Measurements from ENCODE around the gene CCR4.
"Not testable (repeated sequence)": the region's sequence is repeated elsewhere in the genome, so short reads cannot be mapped to it uniquely, and the experiment has no call there.

Gene CCR4

GRCh38 chr3:32951410-32951811 is at the start of gene CCR4:
Gene CCR4, plus strand, starts transcription at chr3:32951644. Its CDS starts 1,779 bp downstream, at chr3:32953423.
- no peak for DNase-seq (ENCODE audit: low read depth)

GRCh38 chr3:32902887-32903371 is 48.5 kb upstream of the CCR4 start:
- DNase-seq (ENCODE audit: low read depth), result not testable (repeated sequence)

GRCh38 chr3:32903953-32904352 is 47.5 kb upstream of the CCR4 start:
- DNase-seq (ENCODE audit: low read depth), result no peak

- no peak for DNase-seq (ENCODE audit: low read depth)
Observed at GRCh38 chr3:32909999-32910398, 41.4 kb upstream of the CCR4 start.

GRCh38 chr3:32910954-32911353 is 40.5 kb upstream of the CCR4 start:
- DNase-seq (ENCODE audit: low read depth), result peak; percentile 59

- DNase-seq (ENCODE audit: low read depth), result no peak
Observed at GRCh38 chr3:32912046-32912445, 39.4 kb upstream of the CCR4 start.

- DNase-seq (ENCODE audit: low read depth), result peak; percentile 88
Observed at GRCh38 chr3:32913790-32914446, 37.5 kb upstream of the CCR4 start.

- DNase-seq (ENCODE audit: low read depth), result no peak
Observed at GRCh38 chr3:32919920-32920319, 31.5 kb upstream of the CCR4 start.

GRCh38 chr3:32922078-32922477 is 29.4 kb upstream of the CCR4 start:
- no peak for DNase-seq (ENCODE audit: low read depth)

- no peak for DNase-seq (ENCODE audit: low read depth)
Observed at GRCh38 chr3:32930161-32930560, 21.3 kb upstream of the CCR4 start.

GRCh38 chr3:32931273-32931672 is 20.2 kb upstream of the CCR4 start:
- not testable (repeated sequence) for DNase-seq (ENCODE audit: low read depth)

- no peak for DNase-seq (ENCODE audit: low read depth)
Observed at GRCh38 chr3:32934150-32934742, 17.2 kb upstream of the CCR4 start.

- no peak for DNase-seq (ENCODE audit: low read depth)
Observed at GRCh38 chr3:32937331-32937730, 14.1 kb upstream of the CCR4 start.

- DNase-seq (ENCODE audit: low read depth), result not testable (repeated sequence)
Observed at GRCh38 chr3:32939531-32940284, 11.7 kb upstream of the CCR4 start.

GRCh38 chr3:32940726-32941125 is 10.7 kb upstream of the CCR4 start:
- no peak for DNase-seq (ENCODE audit: low read depth)

- no peak for DNase-seq (ENCODE audit: low read depth)
Observed at GRCh38 chr3:32945136-32945535, 6.3 kb upstream of the CCR4 start.

GRCh38 chr3:32945598-32945997 is 5.8 kb upstream of the CCR4 start:
- DNase-seq (ENCODE audit: low read depth), result not testable (repeated sequence)

GRCh38 chr3:32946973-32947788 is 4.3 kb upstream of the CCR4 start:
- DNase-seq (ENCODE audit: low read depth), result no peak

- peak; percentile 60 for DNase-seq (ENCODE audit: low read depth)
Observed at GRCh38 chr3:32947789-32948238, 3.6 kb upstream of the CCR4 start.

GRCh38 chr3:32948625-32949445 is 2.6 kb upstream of the CCR4 start:
- no peak for DNase-seq (ENCODE audit: low read depth)

GRCh38 chr3:32950516-32950915 is 928 bp upstream of the CCR4 start:
- DNase-seq (ENCODE audit: low read depth), result no peak
